GM19351 (cell line): ENCODE data around the gene CFAP47.
"Not testable (repeated sequence)": the region's sequence is repeated elsewhere in the genome, so short reads cannot be mapped to it uniquely, and the experiment has no call there.

Experiments
- ATAC-seq: cut with Tn5 transposase; IDR thresholded peaks from one replicate; pipeline ENCODE4 v1.9.1; 2021; ENCODE audit warnings: mild to moderate bottlenecking, moderate library complexity; ENCODE audit not compliant: unreplicated experiment

The CFAP47 gene

GRCh38 chrX:36214924-36215323 lies 295.4 kb downstream of the CFAP47 start:
- ATAC-seq, result no peak

GRCh38 chrX:36218801-36219200 lies 299.3 kb downstream of the CFAP47 start:
- no peak for ATAC-seq

- not testable (repeated sequence) for ATAC-seq
Measured at GRCh38 chrX:36234840-36235528, 315.4 kb downstream of the CFAP47 start.

GRCh38 chrX:36241397-36241796 lies 321.9 kb downstream of the CFAP47 start:
- ATAC-seq, result no peak

- ATAC-seq, result no peak
Measured at GRCh38 chrX:36266155-36266554, 346.6 kb downstream of the CFAP47 start.

- no peak for ATAC-seq
Measured at GRCh38 chrX:36310136-36310535, 390.6 kb downstream of the CFAP47 start.

GRCh38 chrX:36314303-36314702 lies 394.8 kb downstream of the CFAP47 start:
- no peak for ATAC-seq

- ATAC-seq, result no peak
Measured at GRCh38 chrX:36334572-36334971, 415.0 kb downstream of the CFAP47 start.

GRCh38 chrX:36336751-36337150 lies 417.2 kb downstream of the CFAP47 start:
- no peak for ATAC-seq

GRCh38 chrX:36344301-36344700 lies 424.8 kb downstream of the CFAP47 start:
- ATAC-seq, result no peak

GRCh38 chrX:36348509-36348908 lies 429.0 kb downstream of the CFAP47 start:
- ATAC-seq, result no peak

- no peak for ATAC-seq
Measured at GRCh38 chrX:36357855-36358254, 438.3 kb downstream of the CFAP47 start.

- ATAC-seq, result no peak
Measured at GRCh38 chrX:36364262-36364661, 444.7 kb downstream of the CFAP47 start.

GRCh38 chrX:36383495-36383894 lies 464.0 kb downstream of the CFAP47 start:
- no peak for ATAC-seq

GRCh38 chrX:36388901-36389300 lies 469.4 kb downstream of the CFAP47 start:
- ATAC-seq, result no peak

GRCh38 chrX:36401774-36402173 lies 482.2 kb downstream of the CFAP47 start:
- no peak for ATAC-seq

GRCh38 chrX:36407836-36408235 lies 488.3 kb downstream of the CFAP47 start:
- ATAC-seq, result no peak

- no peak for ATAC-seq
Measured at GRCh38 chrX:36414056-36414455, 494.5 kb downstream of the CFAP47 start.

- ATAC-seq, result no peak
Measured at GRCh38 chrX:36422368-36422767, 502.8 kb downstream of the CFAP47 start.

GRCh38 chrX:36431819-36432218 lies 512.3 kb downstream of the CFAP47 start:
- no peak for ATAC-seq

GRCh38 chrX:36434522-36434921 lies 515.0 kb downstream of the CFAP47 start:
- ATAC-seq, result no peak
